HG03571 (cell line): Measurements from ENCODE around the gene EPHA4.

Source experiments
- ATAC-seq: cut with Tn5 transposase; IDR thresholded peaks from one replicate; pipeline ENCODE4 v1.9.1; 2021; ENCODE audit not compliant: unreplicated experiment

The EPHA4 gene

DNA sequence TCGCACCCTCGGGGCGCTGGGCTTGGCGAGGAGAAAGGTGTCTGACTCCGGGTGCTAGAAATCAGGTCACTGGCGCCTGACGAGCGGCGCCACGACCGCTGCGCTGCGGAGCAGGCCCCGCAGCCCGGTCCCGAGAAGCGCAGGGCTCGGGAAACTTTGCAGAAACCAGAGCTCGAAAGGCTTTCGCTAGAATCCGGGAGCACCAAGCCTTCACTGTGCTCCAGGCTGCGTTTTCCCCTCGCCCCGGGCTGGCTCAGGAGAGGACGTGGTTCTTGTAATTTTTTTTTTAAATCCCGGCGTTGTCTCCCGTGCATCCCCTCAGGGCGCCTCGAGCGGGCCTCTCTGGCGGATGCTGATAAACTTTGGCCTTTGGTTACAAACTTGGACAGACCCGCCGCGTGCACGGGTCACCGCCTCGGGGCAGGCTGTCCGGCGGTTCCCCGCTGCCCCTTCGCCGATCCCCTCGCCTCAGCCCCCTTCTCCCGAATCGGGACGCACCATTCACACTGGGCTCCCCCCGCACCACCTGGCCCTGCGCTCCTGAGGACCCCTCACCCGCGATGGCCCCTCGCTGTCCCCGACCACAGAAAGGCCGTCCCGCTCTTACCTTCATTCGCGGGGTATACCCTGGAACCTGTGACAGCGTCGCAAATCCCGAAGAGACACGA is 419 bp downstream of the EPHA4 start:
- peak; percentile 0 for ATAC-seq

GRCh38 chr2:221571025-221571550 is 1.0 kb downstream of the EPHA4 start:
- ATAC-seq, result no peak

GRCh38 chr2:221570321-221570935 is 1.7 kb downstream of the EPHA4 start:
- ATAC-seq, result no peak

DNA sequence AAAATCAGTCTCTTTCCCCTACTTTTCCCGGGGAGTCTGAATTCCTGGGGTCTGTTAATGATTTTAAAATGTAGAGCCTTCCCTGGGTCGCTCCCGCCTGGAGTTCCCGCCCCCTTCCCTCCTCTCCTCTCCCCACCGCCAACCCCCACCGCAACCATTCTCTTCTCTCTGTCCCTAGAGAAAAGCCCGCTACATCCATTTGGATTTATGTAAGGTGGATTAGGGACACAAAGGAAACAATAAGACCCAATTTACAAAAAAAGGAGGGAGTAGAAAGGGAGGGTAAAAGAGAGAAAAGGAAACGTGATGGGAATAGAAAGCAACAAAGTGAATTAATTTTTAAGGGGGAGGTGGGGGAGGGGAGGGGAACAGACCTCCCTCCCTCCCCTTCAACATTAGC is 2.2 kb downstream of the EPHA4 start:
- no peak for ATAC-seq

DNA sequence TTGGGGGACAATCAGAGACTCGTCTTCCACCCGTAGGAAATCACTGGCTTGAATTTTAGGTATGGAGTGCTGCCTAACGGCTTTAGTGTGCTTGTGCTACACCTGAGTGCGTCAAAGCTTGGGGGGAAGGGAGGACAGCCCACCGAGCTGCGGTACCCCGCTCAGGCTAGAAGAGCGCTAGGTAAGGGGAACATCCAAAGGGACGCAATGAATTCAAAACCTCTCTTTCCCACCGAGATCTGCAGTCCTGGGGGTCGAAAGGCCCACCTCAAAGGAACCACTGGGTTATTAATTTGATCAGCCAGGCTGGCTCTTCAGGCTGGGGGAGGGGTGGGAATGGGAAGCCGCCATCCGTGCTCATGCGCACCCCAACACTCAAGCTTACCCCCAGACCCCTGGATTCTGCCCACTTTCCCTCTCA is 2.7 kb downstream of the EPHA4 start:
- no peak for ATAC-seq

GRCh38 chr2:221568299-221568698 is 3.8 kb downstream of the EPHA4 start:
- ATAC-seq, result no peak

GRCh38 chr2:221567809-221568208 is 4.3 kb downstream of the EPHA4 start:
- no peak for ATAC-seq

- no peak for ATAC-seq
Measured at GRCh38 chr2:221567231-221567760, 4.8 kb downstream of the EPHA4 start.

- ATAC-seq, result no peak
Measured at GRCh38 chr2:221563270-221563985, 8.7 kb downstream of the EPHA4 start.

- no peak for ATAC-seq
Measured at GRCh38 chr2:221562226-221562625, 9.9 kb downstream of the EPHA4 start.

- ATAC-seq, result no peak
Measured at GRCh38 chr2:221561770-221562169, 10.3 kb downstream of the EPHA4 start.

GRCh38 chr2:221559991-221560390 is 12.1 kb downstream of the EPHA4 start:
- ATAC-seq, result no peak

- no peak for ATAC-seq
Measured at GRCh38 chr2:221558107-221558506, 14.0 kb downstream of the EPHA4 start.

DNA sequence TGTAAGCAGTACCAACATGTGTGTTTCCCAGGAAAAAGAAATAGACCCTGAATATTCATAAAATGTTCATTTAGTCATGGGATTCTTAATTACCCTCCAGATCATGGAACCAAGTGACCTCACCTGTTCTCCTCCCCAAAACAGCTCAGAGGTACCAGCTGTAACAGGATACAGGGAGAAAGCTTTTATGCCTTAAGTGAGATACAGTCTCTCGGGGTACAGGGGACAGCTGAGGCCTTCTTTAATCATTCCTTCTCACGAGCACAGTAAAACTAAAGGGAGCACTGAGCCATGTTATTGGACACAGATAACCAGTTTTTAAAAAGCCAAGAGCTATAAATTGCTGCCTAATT is 16.6 kb downstream of the EPHA4 start:
- peak; percentile 30 for ATAC-seq

- ATAC-seq, result peak; percentile 91
Measured at GRCh38 chr2:221554769-221555493, 17.2 kb downstream of the EPHA4 start.

- no peak for ATAC-seq
Measured at GRCh38 chr2:221553333-221553732, 18.8 kb downstream of the EPHA4 start.

GRCh38 chr2:221552291-221552690 is 19.8 kb downstream of the EPHA4 start:
- ATAC-seq, result no peak

DNA sequence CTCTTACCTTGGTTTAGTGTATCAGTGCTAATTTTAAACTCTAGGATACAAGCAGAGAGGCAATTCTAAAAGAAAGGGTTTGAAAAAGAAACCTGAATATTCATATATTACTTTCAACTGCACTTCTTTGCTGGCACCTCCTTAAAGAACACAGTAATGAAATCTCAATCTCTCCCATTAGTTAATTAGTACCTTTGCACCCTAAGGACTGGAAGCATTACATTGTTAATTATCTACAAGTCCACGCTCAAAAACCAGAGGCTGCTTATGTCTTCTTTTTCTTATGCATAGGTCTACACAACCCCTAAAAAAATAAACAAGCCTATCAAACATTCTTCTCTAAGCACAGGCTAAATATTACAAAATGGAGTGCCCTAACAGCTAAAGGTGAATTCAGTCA is 20.2 kb downstream of the EPHA4 start:
- ATAC-seq, result peak; percentile 40

GRCh38 chr2:221549143-221549542 is 23.0 kb downstream of the EPHA4 start:
- ATAC-seq, result peak; percentile 47

DNA sequence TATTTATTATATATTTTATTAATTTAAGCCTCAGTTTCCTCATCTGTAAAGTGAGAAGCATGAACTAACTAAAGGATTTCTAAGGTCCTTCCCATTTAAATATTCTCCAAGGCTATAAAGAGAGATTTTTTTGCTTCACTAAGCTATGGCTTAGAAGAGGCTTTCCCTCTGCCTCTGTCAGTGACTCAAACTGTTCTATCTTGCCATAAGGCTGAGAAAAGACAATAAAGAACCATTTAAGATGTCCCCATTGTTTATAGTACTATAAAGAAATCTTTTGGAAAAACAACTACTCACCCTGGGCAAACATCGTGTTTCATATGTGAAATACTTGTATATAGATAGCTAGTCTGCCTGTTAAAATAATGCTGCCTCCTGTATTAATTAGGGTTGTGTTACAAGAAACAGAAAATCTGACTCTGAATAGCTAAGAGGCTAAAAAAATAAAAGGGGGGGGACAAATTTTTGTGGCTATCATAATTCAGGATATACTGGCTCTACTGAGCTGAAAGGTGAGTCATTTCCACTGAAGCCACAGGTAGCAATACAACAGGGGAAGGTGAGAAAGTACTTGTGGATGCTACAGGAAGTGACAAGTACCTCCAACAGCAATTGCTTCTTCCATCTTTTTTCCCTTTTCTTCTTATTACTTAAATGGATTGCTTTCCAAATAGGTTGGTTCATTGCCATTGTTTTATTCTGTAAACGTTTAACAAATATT is 25.4 kb downstream of the EPHA4 start:
- no peak for ATAC-seq
